CD4-positive, alpha-beta T cell treated with Interferon alpha-2 for 1 hour (primary cell): Measurements from ENCODE around the gene DNAJC6.

ENCODE experiments used
- DNase-seq, 2 donors: peaks; one replicate each; pipeline ENCODE4 v3.0.0-alpha.2; 2020 to 2022

Gene DNAJC6

DNA sequence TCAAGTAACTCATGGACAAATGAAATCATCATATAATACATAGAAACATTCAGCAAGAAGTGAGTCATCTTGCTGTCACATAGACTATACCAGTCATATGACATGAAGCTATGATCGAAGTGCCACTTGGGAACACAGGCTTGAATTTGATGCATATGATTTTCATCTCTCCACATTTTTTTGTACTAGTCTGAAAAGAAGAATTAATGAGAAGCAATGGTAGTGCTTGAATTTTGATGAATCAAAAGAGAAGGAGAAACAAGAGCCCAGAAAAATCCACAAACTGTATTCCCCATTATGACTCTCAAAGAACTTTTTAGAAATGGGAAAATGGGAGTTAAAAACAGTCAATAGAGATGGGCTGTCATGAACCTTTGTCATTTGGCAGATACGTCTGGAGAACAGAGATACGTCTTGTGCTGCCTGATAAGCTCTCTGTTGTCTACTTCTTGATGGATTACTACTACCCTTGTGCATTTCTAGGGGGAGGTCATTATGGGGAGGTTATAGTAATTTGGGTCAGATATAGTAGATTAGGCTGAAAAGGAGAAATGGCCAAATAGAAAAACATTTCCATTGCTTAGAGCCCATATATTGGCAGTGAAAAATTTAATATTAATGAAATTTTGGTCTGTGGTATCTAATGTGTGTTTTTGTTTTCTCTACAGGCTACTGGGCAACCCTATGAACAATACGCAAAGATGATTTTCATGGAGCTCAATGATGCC lies 103.1 kb downstream of the DNAJC6 start:
- DNase-seq = no peak

DNA sequence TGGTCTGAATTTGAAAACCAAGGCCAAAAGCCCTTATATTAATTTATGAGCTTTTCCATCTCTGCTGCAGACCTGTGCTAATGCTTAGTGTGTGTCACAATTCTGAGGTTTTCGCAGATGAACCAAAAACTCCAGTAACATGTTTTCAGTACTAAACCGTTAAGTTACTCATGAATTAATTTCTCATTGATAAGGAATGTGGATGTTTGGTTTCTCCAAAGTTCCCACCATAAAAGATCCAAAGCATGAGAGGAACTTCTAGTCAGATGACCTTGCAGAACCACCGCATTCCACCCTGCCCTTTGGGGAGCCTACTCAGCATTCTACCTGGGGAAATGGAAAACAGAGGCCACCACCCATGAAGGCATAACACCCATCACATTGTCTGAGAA lies 103.6 kb downstream of the DNAJC6 start:
- no peak for DNase-seq

- no peak for DNase-seq
These were observed 105.2 kb downstream of the DNAJC6 start for GRCh38 chr1:65414538-65414937.

GRCh38 chr1:65416767-65417166 lies 107.4 kb downstream of the DNAJC6 start:
- DNase-seq = no peak

DNA sequence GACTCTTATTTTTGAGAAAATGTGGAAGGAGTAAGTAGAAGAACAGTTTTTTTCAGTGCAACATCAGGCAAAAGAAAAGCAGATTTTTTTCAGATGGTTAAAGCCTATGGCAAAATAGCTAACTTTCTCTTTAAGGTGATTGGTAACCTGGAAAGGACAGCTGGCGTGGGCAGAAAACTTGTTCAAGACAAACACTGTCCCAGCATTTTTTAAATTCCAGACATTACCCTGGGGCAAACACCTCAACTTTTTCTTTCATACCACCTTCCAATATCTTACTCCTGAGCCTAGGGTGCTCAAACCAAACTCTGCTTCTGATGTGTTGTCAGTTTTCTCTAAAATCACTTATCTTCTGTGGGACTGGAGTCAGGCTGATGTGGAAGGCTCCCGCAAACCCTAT lies 108.4 kb downstream of the DNAJC6 start:
- DNase-seq = no peak

- no peak for DNase-seq
These were observed 109.3 kb downstream of the DNAJC6 start for GRCh38 chr1:65418522-65419185.

DNA sequence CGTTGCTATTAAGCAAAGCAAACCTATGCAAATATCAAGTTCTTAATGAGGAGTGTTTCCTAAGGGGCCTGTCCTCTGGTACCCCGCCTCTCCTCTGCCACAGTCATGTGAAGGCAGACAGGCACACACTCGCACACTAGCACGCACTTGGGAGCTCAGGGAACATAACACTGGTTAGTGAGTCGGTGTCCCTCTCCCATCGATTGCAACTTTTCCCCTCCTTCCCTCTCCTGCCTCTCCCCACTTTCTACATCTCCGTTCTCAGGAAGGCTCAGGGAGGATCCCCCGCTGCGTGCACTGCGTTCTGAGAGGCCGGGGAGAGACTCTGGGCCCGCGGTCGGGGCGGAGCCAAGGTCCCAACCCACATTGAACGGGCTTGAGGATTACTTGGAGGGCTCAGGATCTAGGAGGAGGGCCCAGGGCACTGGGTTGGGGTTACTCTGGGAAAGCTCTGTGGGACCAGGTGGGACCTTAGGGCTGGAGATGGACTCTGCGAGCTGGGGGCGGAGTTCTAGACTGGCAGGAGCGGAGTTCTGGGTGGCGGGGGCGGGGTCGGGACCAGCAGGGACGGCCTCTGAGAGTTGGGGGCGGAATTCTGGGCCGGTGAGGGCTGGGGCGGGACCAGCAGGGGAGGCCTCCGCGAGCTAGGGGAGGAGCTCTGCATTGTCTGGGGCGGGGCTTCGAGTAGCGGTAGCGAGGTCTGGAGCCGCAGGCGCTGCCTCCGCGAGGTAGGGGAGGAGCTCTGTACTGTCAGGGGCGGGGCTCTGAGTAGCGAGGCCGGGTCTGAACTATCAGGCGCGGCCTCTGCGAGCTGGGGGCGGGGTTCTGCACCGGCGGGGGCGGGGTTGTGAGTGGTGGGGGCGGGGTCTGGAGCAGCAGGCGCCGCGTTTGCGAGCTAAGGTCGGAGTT lies 110.6 kb downstream of the DNAJC6 start:
- peak; percentile 98 to 99 for DNase-seq

DNA sequence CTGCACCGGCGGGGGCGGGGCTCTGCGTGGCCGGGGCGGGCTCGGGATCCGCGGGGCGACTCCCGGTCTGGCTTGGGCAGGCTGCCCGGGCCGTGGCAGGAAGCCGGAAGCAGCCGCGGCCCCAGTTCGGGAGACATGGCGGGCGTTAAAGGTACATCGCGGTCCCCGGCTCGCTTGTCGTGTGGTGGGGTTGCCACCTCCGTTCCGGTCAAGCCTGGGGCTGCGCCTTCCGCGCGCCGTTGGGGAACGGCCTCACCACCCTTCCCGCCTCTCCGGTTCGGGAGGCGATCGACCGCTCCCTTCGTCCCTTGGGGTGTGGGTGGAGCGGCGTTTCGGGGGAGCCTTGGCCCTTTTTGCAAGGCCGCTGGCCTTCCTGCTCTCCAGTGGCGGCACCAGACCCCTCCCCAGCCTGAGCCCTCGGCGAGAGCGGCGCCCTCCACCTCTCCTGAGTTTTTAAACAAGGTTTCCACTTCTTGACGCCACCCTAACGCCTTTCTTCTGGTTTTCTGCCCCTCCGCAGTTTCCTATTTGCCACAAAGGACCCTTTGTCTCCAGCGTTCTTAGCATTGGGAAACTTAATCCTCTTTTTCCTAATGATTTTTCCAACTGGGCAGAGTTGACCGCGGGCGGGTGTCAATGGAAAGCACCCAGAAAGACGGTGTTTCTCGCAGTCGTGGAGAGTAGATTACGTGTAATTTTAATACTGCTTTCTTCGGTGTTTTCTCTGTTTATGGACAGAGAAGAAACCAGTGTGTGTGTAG lies 111.4 kb downstream of the DNAJC6 start, which contains the start of the genes LEPR and LEPROT:
LEPR (plus strand) TSS at position 79 of the 761 bp plus-strand sequence. CDS start 144,898 bp downstream, outside the sequence.
LEPROT (plus strand) TSS at position 79 of the 761 bp plus-strand sequence; CDS start at position 136, 57 bp downstream.
- DNase-seq = peak in 1 of 2 donors; percentile 8

GRCh38 chr1:65421351-65422025 lies 112.1 kb downstream of the DNAJC6 start:
- DNase-seq = peak in 1 of 2 donors; percentile 1

DNA sequence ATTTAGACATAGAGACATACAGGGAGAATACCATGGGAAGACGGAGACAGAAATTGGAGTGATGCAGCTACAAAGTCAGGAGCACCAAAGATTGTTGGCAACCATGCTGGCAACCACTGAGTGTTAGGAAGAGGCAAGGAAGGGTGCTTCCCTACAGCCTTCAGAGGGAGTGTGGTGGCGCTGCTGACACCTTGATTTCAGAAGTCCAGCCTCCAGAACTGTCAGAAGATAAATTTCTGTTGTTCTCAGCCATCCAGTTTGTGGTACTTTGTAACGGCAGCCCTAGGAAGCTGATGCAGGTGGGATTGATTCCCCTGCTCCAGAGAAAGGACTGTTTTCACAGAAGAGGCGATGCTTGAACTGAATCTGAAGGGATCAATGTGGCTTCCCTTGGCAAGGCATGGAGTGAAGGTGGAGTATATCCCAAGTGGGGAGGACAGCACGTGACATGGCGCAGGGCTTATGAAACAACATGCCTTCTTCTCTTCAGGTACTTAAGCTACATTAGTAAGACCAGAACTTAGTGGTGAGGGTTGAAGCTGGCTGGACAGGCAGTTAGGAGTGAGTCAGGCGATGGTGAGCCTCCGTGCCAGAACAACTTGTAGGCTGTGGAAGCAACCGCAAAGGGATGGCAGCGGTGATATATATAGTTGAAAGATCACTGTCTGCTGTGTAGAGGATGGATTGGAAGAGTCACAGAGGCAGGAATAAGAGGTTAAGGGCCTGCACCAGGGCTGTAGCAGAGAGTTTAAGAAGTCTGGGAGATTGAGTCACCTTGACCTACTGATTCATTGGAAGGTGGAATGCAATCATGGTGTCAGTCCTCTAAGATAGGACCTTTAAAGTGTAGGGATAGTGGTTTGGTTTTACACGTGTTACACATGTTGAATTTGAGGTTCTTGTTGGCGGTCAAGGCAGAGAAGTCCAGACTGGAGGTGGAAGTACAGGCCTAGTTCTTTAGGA lies 113.2 kb downstream of the DNAJC6 start:
- no peak for DNase-seq

DNA sequence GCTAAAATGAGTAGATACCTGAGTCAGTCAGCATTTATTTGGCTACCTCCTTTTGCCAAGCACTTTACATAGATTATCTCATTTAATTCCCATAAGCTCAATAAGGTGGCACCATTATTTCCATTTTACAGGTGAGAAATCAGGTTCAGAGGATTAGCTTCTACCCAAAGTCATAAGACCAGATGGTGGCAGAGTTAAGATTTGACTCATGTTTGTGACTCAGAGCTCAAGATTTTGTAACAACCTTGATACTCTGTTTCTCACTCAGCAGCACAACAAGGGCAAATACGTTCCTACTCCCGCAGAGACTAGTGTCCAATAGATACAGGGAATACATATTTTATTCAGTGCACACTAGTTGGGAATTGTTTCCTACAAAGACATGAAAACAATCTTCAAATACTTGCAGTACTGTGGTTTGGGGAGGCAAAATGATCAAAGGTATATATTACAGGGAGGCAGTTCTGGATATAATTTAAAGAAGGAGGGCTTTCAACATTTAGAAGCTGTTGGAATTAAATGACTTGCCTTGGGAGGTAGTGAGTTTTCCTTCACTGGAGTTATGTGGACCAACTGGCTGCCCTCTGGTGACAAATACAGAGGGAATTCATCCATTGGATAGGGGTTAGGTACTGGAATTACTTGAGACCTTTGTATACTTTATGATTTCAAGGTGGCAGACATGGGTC lies 114.7 kb downstream of the DNAJC6 start:
- no peak for DNase-seq

DNA sequence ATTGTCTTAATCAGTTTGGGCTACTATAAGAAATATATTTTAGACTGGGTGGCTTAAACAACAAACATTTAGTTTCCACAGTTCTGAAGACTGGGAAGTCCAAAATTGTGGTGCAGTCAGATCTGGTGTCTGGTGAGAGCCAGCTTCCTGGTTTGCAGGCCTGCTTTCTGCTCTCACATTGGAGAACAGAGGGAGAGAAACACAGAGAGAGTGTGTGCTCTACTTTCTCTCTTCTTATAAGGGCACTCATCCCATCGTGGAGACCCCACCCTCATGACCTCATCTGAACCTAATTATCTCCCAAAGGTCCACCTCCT lies 115.2 kb downstream of the DNAJC6 start:
- no peak for DNase-seq

DNA sequence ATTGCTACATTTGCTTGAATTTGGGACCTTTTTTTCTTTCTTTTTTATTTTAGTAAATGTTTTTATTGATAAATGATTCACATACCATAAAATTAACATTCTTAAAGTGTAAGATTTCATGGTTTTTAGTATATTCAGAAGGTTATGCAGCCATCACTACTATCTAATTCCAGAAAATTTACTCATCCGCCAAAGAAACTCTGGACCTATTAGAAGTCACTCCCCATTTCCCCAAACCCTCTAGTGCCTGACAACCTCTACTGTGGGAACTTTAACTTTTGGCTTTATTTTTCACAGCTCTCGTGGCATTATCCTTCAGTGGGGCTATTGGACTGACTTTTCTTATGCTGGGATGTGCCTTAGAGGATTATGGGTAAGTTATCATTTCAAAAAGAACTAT lies 115.7 kb downstream of the DNAJC6 start:
- no peak for DNase-seq

DNA sequence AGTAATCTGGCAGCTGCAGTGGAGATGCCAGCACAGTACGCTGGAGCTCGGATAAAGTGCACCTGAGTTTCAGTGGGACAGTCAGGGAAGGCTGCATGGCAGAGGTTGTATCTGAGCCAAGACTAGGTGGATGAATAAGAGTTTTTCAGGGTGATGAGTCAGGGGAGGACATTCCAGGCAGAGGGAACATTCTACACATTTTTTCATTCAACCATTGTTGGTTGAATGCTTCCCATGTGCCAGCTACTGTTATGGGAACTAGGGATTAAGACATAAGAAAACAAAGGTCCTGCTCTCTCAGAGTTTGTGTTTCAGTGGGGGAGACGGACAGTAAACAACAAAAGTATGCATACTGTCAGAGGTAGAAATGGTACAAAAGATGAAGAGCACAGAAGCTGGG lies 116.4 kb downstream of the DNAJC6 start:
- no peak for DNase-seq

DNA sequence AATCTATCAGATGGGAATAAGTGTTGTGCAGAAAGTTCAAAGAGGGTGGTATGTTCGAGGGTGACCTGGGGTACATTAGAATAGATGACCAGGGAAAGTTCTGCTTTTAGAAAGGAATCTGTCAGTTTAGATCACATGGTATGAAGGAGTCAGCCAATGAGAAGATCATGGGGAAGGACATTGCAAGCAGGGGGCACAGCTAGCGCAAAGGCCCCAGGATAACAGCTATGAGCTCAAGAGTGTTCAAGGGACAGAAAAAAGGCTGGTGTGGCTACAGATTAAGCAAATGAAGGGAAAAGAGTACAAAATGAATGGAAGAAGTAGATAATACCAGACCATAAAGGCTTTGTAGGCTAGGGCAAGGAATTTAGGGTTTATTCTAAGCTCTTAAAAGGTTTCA lies 119.7 kb downstream of the DNAJC6 start:
- no peak for DNase-seq

DNA sequence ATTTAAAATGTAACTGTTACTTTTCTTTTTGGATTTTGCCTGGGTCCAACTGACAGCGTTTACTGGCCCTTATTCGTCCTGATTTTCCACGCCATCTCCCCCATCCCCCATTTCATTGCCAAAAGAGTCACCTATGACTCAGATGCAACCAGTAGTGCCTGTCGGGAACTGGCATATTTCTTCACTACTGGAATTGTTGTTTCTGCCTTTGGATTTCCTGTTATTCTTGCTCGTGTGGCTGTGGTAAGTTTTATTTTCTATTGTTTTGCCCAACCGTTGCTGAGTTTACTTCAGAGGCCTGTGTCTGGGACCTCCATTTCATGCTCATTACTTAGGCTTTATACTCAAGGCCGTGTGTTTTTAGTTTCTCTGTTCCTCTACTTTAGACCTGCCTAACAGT lies 120.5 kb downstream of the DNAJC6 start:
- no peak for DNase-seq

DNA sequence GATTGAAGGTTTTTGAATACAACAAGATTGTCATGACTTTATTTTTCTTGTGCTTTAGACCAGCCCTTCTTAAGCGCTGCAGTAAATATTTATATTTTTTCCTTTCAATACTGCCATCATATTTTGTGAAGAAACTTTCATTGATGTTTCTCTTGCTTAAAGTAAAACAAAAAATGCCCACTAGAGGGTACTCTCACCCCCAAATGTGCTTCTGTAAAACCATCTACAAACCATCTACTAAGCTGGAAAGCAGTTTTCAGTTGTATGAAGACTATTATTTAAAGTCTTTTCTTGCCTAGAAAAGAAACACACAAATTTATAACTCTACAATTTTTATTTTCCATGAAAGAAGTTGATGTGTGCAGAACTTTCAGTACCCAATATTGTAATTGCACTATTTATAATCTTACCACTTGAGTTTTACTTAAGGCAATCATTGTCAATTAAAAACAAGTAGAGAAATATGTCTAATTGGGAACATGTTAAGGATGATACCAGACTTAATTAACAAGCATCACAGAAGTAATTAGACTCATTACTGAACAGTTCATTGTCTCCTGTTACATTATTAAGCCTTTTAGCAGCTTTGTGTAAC lies 121.9 kb downstream of the DNAJC6 start:
- DNase-seq = peak in 1 of 2 donors; percentile 46

GRCh38 chr1:65432918-65433317 lies 123.6 kb downstream of the DNAJC6 start:
- DNase-seq = no peak

GRCh38 chr1:65434255-65434654 lies 124.9 kb downstream of the DNAJC6 start:
- no peak for DNase-seq

- DNase-seq = no peak
These were observed 125.4 kb downstream of the DNAJC6 start for GRCh38 chr1:65434760-65435159.
